NCI-H2029 treated with DMSO at 0.1 percent for 48 hours (cell line): ENCODE measurements around the gene PCP2.

Source experiments
- DNase-seq: peaks from one replicate; lab custom pipeline; 2025; lab: John Stamatoyannopoulos, UW

The PCP2 gene

GRCh38 chr19:7633698-7634097, at the start of gene PCP2:
Gene PCP2, minus strand, starts transcription at chr19:7633719. Its CDS starts 262 bp downstream, at chr19:7633457.
- DNase-seq, result no peak

DNA sequence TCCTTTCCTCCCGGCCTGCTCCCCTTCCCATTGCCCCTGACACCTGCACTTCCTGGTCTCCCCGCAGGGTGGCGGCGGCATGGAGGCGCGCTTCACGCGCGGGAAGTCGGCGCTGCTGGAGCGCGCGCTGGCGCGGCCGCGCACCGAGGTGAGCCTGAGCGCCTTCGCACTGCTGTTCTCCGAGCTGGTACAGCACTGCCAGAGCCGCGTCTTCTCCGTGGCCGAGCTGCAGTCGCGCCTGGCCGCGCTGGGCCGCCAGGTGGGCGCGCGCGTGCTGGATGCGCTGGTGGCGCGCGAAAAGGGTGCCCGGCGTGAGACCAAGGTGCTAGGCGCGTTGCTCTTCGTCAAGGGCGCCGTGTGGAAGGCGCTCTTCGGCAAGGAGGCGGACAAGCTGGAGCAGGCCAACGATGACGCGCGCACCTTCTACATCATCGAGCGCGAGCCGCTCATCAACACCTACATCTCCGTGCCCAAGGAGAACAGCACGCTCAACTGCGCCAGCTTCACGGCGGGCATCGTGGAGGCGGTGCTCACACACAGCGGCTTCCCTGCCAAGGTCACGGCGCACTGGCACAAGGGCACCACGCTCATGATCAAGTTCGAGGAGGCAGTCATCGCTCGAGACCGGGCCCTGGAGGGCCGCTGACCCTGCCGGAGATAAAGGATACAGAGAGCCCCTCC, 48.8 kb upstream of the PCP2 start:
- no peak for DNase-seq

DNA sequence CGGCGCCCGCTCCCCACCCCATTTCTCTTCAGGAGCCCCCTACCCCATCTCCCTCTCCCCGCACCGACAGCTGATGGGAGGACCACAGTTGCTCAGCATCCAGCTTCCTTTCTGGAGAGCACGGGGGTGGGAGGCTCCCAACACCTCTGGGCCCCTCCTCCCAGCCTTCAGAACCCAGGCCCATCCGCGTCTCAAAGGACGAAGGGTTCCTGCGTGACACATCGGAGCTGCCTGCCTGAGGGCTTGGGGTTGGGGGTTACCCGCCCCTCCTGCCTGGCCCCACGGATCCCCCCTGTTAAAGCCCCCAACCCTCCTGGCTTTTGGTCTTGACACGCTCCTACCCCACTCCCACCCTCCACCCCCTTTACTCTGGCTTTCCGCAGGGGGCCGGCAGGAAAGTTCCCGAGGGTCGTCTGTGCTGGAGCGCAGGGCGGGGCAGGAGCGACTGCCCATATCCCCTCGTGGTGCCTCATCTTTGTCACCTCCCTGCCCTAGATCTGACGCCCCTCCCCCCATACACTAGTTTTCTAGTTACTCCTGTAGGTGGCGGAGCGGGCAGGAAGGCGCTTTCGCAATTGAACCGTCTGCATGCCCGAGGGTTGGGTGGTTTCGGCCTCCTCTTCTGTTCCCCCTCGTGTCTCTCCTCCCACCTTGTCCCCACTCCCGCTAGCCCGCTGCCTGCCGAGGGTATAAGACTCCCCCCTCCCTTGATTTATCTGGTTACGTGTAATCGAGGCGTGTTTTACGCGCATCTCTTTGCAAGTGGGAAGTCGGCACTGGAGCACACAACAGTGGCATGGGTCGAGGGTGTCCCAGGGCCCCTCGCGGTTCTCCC, 48.0 kb upstream of the PCP2 start:
- DNase-seq, result no peak

- peak; percentile 41 for DNase-seq
Observed at GRCh38 chr19:7680606-7681339, 47.3 kb upstream of the PCP2 start, which contains the start of gene TRAPPC5. Gene TRAPPC5, plus strand, starts transcription at chr19:7680833. Its CDS starts 1,421 bp downstream, at chr19:7682254.

DNA sequence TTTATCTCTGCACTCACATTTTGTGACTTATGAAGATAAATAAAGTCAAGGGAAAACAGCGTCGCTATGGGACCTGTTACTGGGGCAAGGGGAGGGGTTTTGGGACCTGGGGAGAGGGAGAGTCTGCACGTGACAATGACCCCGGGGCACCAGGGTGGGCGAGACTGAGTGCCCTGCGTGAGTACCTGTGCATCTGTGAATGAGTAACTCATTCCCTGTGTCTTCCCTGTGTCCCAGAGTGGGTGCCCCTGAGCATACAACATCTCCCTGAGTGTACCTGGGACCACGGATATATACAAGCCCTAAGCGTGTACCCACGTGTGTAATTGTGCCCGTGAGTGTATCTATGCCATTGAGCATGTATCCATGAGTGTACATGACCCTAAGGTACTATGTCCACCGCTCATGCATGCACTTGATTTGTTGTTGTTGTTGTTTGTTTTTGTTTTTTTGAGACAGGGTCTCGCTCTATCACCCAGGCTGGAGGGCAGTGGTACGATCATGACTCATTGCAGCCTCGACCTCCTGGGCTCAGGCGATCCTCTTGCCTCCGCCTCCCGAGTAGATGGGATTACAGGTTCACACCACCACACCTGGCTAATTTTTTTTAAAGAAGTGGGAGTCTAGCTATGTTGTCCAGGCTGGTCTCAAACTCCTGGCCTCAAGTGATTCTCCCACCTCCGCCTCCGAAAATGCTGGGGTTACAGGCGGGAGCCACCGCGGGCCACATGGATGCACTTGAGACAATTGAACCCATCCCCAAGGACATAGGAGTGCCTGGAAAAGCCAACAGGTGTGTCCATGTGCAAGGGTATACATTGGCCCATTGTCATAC, 46.5 kb upstream of the PCP2 start:
- DNase-seq, result no peak

GRCh38 chr19:7678971-7679751, 45.6 kb upstream of the PCP2 start:
- DNase-seq, result no peak

- DNase-seq, result no peak
Observed at GRCh38 chr19:7677669-7678311, 44.3 kb upstream of the PCP2 start.

DNA sequence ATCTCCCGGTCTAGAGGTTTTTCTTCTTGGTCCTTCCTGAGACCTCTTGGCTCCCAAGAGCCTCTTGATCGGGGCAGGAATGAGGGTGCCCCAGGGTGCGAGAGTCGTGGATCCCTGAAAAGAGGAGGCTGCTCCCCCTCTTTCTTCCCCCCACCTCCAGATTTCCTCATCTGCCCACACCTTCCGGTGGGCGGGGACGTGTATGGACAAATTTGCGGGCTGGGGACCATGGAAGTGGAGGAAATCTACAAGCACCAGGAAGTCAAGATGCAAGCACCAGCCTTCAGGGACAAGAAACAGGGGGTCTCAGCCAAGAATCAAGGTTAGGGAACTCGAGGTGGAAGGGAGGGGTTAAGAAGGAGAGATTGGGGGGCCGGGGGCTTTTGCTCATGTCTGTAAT, 43.3 kb upstream of the PCP2 start, which contains the start of gene MCEMP1:
Gene MCEMP1, plus strand, starts transcription at position 237 of the 400 bp plus-strand sequence. Its CDS starts 31 bp downstream, at position 268.
- no peak for DNase-seq

DNA sequence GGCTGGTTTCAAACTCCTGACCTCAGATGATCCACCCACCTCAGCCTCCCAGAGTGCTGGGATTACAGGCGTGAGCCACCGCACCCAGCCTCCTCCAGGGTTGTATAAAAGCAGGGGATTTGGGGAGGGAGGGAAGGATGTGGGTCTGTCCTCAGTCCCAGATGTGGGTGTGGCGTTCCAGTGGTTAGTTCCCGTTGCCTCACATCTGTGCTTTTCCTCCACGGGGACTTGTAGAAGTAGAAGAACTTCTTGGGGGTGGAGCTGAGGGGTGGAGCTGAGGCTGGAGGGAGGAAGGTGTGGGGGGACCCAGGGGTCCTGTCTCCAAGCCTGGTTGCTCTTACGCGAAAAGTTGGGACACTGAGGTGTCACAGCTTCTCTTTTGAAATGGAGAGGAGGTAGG, 42.9 kb upstream of the PCP2 start:
- DNase-seq, result no peak

GRCh38 chr19:7674010-7675005, 40.8 kb upstream of the PCP2 start:
- no peak for DNase-seq

- no peak for DNase-seq
Observed at GRCh38 chr19:7672522-7672921, 39.0 kb upstream of the PCP2 start.

GRCh38 chr19:7670790-7671189, 37.3 kb upstream of the PCP2 start:
- DNase-seq, result no peak

GRCh38 chr19:7670150-7670783, 36.7 kb upstream of the PCP2 start:
- DNase-seq, result no peak

- no peak for DNase-seq
Observed at GRCh38 chr19:7669641-7670040, 36.1 kb upstream of the PCP2 start.

DNA sequence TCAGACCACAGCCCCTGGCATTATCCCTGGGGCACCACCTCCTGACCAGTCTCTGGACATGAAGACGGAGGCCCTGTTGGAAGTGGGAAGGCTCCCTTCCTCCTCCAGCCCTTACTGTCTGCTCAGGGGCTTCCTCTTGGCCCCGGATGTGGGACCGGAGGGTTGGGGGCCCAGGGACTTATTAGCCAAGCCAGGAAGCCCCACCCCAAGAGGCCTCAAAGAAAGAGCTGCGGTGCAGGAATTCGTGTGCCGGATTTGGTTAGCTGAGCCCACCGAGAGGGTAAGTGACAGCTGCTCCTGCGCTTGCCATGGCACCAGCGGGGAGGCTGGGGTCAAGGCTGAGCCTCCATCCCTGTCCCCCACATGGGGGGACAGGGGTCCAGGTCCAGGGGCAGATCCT, 35.3 kb upstream of the PCP2 start, which contains the start of gene RETN:
Gene RETN, plus strand, starts transcription at position 208 of the 400 bp plus-strand sequence. CDS start 278 bp downstream, outside the sequence.
- no peak for DNase-seq

- DNase-seq, result no peak
Observed at GRCh38 chr19:7665076-7665475, 31.6 kb upstream of the PCP2 start.

DNA sequence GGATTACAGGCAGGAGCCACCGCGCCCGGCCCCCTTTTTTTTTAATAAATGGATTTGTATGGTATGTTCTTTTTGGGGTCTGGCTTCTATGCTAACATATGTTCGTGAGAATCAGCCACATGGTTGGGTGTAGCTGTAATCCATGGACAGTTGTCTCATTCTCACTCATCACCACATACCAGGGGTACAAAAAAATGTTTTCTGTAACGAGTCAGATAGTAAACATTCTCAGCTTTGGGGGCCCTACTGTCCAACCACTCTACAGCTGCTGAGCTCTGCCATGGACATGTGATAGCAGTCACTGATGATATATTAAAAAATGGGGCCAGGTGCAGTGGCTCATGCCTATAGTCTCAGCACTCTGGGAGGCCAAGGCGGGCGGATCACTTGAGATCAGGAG, 30.2 kb upstream of the PCP2 start:
- no peak for DNase-seq

- DNase-seq, result no peak
Observed at GRCh38 chr19:7662657-7663056, 29.1 kb upstream of the PCP2 start.
